ENCODE data around the gene SPIRE2.

Gene SPIRE2

DNA sequence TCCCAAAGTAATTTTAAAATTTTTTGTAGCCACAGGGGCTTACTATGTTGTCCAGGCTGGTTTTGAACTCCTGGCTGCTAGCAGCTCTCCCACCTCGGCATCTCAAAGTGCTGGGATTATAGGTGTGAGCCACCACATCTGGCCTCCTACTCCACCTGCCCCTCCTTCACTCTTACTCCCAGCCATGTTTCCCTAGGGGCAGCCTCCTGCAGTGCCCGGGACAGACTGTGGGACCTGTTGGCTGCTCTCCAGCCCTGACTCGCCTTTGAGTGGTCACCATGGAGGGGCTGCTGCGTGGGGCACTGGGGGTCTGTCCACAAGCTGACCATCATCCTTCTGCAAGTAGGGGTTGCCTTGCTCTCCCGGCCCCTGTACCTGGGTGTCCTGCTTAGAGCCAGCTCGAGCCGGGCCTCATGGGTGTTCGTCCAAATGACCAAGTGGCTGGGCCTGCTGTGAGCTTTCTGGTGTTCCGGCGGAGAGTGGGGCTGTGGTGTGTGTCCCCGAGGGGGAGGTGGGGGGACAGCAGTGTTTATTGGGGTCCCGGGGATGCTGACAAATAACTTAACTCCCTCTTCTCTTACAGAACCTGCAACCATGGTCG is 16.6 kb downstream of the SPIRE2 start:
- H3K9me3 ChIP-seq (ENCODE audit: low read length) = no peaks in the 10 kb centered on the region

DNA sequence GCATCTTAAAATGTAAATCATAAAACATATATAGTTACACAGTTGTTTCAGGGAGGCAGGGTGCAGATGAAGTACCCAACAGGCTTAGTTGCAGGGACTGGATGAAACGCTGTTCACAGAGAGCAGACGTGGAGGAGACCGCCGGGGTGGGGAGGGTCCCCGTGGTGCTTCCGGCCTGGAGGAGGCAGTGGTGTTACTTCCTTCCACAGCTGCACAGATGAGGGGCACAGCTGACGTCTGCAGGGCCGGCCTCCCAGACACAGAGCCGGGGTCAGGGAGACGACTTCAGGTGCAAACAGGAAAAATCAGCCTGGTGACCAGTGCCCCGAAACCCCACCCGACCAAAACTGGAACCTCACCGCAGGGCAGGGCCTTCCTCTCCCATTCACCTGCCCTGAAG is 17.1 kb downstream of the SPIRE2 start:
- no peak overlapping the region for H3K4me3 ChIP-seq (ENCODE audit: low read depth in 1 of 2, low read length in 2 of 2)
- no peaks in the 10 kb centered on the region for H3K4me1 ChIP-seq (ENCODE audit: insufficient read depth, low read length)
- no peaks in the 10 kb centered on the region for H3K27me3 ChIP-seq (ENCODE audit: control insufficient read depth in 1 of 2, insufficient read depth in 2 of 2, low read length in 2 of 2)
- H3K9me3 ChIP-seq (ENCODE audit: low read length) = no peaks in the 10 kb centered on the region
- H3K9ac ChIP-seq (ENCODE audit: low read length) = no peak overlapping the region
- no peaks in the 10 kb centered on the region for H3K36me3 ChIP-seq (ENCODE audit: insufficient read depth, low read length)
- no peak overlapping the region for H3K27ac ChIP-seq (ENCODE audit: low read depth, low read length)

More for the DNA sequence above, 16.6 kb downstream of the SPIRE2 start:
- no peaks in the 10 kb centered on the region for H3K27me3 ChIP-seq (ENCODE audit: control insufficient read depth in 1 of 2, insufficient read depth in 2 of 2, low read length in 2 of 2)
- no peaks in the 10 kb centered on the region for H3K36me3 ChIP-seq (ENCODE audit: insufficient read depth, low read length)
- no peak overlapping the region for H3K9ac ChIP-seq (ENCODE audit: low read length)
- no peak overlapping the region for H3K27ac ChIP-seq (ENCODE audit: low read depth, low read length)
- no peak overlapping the region for H3K4me3 ChIP-seq (ENCODE audit: low read depth in 1 of 2, low read length in 2 of 2)
- no peaks in the 10 kb centered on the region for H3K4me1 ChIP-seq (ENCODE audit: insufficient read depth, low read length)

DNA sequence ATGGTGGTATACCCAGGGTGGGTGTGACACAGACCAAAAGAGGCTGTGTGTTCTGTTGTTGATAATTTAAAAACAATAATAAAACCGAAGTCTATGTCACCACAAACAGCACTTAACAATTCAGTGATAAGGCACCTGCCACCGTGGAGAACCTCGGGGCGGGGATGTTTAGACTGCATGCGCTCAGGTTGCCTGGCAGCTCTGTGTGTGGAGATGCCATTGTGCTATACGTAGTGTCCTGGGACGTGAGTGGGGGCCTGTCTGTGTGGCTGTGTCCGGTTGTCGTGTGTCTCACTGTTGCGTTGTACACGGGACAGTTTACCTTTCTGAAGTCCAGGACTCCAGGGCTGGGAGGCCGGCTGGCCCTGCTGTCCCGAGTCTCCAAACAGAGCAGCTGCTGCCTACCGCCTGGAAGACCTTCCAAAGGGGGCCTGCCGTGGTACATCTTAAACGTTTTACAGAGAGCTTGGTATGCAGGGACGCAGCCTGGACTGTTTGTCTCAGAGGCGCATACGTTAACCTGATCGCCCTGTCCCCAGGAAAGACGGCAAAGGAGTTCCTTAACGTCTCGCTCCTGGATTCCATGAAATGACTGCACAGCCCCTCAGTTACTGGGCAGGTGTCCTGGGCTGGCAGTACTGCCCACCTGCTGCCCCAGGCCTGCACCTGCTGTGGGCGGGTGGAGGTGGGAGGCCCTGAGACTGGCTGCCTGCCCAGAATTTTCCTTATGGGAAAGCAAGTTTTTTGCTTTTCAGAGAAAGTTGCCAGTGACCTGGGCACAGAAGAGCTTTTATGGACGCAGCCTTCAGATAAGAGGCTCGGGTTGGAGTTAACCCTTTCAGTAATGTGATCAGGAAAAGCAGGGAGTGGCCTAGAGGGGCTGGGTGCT is 19.0 kb downstream of the SPIRE2 start:
- Histone ChIP-seq H3K27ac (ENCODE audit: low read depth, low read length) (no peak overlapping the region), H3K9me3 (ENCODE audit: low read length) (no peaks in the 10 kb centered on the region), H3K4me3 (ENCODE audit: low read depth in 1 of 2, low read length in 2 of 2) (no peak overlapping the region), H3K4me1 (ENCODE audit: insufficient read depth, low read length) (no peaks in the 10 kb centered on the region), H3K9ac (ENCODE audit: low read length) (no peak overlapping the region), H3K27me3 (ENCODE audit: control insufficient read depth in 1 of 2, insufficient read depth in 2 of 2, low read length in 2 of 2) (no peaks in the 10 kb centered on the region), H3K36me3 (ENCODE audit: insufficient read depth, low read length) (no peaks in the 10 kb centered on the region)

DNA sequence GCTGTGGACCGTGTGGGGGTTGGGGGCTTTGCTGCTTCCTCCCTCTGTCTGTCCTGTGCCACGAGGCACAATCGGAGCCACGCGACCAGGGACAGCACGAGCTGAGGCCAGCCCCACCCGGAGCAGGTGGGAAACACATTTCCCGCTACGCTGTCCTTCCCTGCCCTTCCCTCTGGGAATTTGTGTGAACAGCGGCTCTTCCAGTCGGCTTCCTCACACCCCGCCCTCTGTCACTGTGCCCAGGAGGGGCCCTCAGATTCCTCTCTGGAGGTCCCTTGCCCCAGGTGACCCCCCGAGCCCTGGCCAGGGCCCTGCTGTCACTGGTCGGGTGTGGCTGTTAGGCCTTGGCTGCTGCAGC is 19.6 kb downstream of the SPIRE2 start:
- Histone ChIP-seq H3K9me3 (ENCODE audit: low read length) (no peaks in the 10 kb centered on the region), H3K27ac (ENCODE audit: low read depth, low read length) (no peak overlapping the region), H3K36me3 (ENCODE audit: insufficient read depth, low read length) (no peaks in the 10 kb centered on the region), H3K4me1 (ENCODE audit: insufficient read depth, low read length) (no peaks in the 10 kb centered on the region), H3K9ac (ENCODE audit: low read length) (no peak overlapping the region), H3K4me3 (ENCODE audit: low read depth in 1 of 2, low read length in 2 of 2) (no peak overlapping the region), H3K27me3 (ENCODE audit: control insufficient read depth in 1 of 2, insufficient read depth in 2 of 2, low read length in 2 of 2) (no peaks in the 10 kb centered on the region)

DNA sequence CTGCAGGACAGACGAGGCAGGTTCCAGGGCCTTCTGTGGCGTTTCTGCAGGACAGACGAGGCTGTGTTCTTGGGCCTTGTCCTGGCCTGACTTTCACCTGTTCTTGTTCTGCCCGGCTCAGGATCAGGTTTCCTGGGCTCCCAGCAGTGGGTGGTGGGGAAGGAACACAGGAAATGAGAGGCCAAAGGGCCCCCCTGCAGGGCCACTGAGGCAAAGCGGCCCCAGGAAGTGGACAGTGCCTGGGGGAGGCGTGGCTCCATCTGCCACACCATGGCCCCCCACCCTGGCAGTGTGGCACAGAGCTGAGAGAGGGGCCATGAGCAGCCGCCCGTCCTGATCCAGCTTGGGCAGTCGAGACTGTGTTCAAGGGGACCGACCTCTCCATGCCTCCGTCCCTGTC is 20.7 kb downstream of the SPIRE2 start:
- Histone ChIP-seq H3K27me3 (ENCODE audit: control insufficient read depth in 1 of 2, insufficient read depth in 2 of 2, low read length in 2 of 2) (no peaks in the 10 kb centered on the region), H3K36me3 (ENCODE audit: insufficient read depth, low read length) (no peaks in the 10 kb centered on the region), H3K4me3 (ENCODE audit: low read depth in 1 of 2, low read length in 2 of 2) (no peak overlapping the region), H3K4me1 (ENCODE audit: insufficient read depth, low read length) (no peaks in the 10 kb centered on the region), H3K27ac (ENCODE audit: low read depth, low read length) (no peak overlapping the region), H3K9ac (ENCODE audit: low read length) (no peak overlapping the region), H3K9me3 (ENCODE audit: low read length) (no peaks in the 10 kb centered on the region)

DNA sequence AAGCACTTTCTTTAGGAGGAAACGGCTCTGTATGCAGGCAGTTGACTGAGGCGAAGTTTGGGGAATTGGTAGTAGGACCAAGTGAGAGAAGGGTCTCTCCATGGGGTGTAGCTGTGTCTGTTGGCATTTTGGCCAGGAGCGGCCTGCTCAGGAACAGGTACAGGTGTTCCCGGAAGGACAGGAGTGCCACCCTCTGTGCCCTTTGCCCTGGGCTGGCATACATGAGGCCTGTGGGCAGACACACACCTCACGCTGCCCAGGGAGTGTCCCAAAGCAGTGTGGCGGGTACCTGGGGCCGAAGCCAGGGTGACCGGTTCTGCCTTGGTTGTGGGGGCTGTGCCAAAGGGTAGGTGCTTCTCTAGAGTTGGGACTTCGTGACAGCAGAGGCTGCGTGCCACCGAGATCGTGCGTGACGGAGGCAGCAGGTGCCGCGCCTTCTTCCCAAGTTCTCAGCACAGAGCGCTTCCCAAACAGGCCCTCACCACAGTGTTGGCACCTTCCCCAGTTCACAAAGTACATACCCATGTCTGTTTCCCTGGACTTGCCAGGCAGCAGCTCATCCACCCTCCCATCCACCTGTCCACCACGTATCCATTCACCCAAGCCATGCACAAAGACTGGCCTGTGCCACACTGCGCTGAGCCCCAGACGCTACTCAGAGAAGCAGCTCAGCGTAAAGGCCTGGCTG is 25.2 kb downstream of the SPIRE2 start:
- H3K4me3 ChIP-seq (ENCODE audit: low read depth in 1 of 2, low read length in 2 of 2) = no peak overlapping the region
- no peaks in the 10 kb centered on the region for H3K9me3 ChIP-seq (ENCODE audit: low read length)
- no peaks in the 10 kb centered on the region for H3K36me3 ChIP-seq (ENCODE audit: insufficient read depth, low read length)
- H3K27ac ChIP-seq (ENCODE audit: low read depth, low read length) = no peak overlapping the region
- no peaks in the 10 kb centered on the region for H3K27me3 ChIP-seq (ENCODE audit: control insufficient read depth in 1 of 2, insufficient read depth in 2 of 2, low read length in 2 of 2)
- H3K9ac ChIP-seq (ENCODE audit: low read length) = no peak overlapping the region
- no peaks in the 10 kb centered on the region for H3K4me1 ChIP-seq (ENCODE audit: insufficient read depth, low read length)

DNA sequence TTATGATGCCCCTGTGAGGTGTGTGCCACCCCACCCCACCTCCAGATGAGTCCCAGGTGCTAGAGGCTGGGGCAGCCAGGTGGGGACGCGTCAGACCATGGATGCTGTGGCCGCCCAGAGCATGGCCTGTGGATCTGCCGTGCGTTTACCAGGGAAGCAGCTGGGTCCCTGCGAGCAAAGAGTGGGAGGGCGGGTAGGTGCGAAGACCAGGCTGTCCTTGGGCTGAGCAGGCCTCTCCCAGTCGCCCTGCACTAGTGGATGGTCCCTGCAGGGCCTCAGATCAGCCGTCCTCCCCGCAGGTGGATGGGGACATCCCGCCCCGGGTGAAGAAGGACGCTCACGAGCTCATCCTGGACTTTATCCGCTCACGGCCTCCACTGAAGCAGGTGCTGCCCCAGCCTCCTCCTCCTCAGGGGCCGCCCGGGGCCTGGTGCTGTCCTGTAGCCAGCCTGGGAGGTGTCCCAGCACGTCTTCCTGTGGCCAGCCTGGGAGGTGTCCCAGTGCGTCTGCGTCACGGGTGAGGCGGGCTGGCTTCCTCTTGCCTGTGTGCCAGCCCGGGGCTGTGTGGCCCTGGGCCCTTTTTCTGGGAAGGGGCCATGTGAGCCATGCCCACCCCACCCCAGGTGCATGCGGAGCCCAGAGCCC is 27.1 kb downstream of the SPIRE2 start:
- Histone ChIP-seq H3K27ac (ENCODE audit: low read depth, low read length) (no peak overlapping the region), H3K9me3 (ENCODE audit: low read length) (no peaks in the 10 kb centered on the region), H3K9ac (ENCODE audit: low read length) (no peak overlapping the region), H3K27me3 (ENCODE audit: control insufficient read depth in 1 of 2, insufficient read depth in 2 of 2, low read length in 2 of 2) (peaks cover 0 to 2% of the 10 kb centered on the region in 2 donors), H3K36me3 (ENCODE audit: insufficient read depth, low read length) (no peaks in the 10 kb centered on the region), H3K4me1 (ENCODE audit: insufficient read depth, low read length) (no peaks in the 10 kb centered on the region), H3K4me3 (ENCODE audit: low read depth in 1 of 2, low read length in 2 of 2) (no peak overlapping the region)

DNA sequence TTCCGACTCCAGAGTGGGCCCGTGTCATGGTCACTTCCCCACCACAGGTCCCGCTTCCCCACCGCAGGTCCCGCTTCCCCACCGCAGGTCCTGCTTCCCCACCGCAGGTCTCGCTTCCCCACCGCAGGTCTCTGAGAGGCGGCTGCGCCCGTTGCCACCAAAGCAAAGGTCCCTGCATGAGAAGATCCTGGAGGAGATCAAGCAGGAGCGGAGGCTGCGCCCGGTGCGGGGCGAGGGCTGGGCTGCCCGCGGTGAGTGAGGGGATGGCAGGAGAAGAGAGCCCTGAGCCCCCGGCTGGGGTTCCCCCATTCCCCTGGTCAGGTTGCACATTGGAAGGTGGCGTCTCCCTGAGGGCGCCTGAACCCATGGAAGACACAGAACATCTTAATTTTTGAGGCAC is 27.7 kb downstream of the SPIRE2 start:
- no peak overlapping the region for H3K9ac ChIP-seq (ENCODE audit: low read length)
- H3K4me1 ChIP-seq (ENCODE audit: insufficient read depth, low read length) = no peaks in the 10 kb centered on the region
- no peak overlapping the region for H3K4me3 ChIP-seq (ENCODE audit: low read depth in 1 of 2, low read length in 2 of 2)
- peaks cover 0 to 4% of the 10 kb centered on the region in 2 donors for H3K27me3 ChIP-seq (ENCODE audit: control insufficient read depth in 1 of 2, insufficient read depth in 2 of 2, low read length in 2 of 2)
- H3K9me3 ChIP-seq (ENCODE audit: low read length) = no peaks in the 10 kb centered on the region
- H3K27ac ChIP-seq (ENCODE audit: low read depth, low read length) = no peak overlapping the region
- H3K36me3 ChIP-seq (ENCODE audit: insufficient read depth, low read length) = no peaks in the 10 kb centered on the region

DNA sequence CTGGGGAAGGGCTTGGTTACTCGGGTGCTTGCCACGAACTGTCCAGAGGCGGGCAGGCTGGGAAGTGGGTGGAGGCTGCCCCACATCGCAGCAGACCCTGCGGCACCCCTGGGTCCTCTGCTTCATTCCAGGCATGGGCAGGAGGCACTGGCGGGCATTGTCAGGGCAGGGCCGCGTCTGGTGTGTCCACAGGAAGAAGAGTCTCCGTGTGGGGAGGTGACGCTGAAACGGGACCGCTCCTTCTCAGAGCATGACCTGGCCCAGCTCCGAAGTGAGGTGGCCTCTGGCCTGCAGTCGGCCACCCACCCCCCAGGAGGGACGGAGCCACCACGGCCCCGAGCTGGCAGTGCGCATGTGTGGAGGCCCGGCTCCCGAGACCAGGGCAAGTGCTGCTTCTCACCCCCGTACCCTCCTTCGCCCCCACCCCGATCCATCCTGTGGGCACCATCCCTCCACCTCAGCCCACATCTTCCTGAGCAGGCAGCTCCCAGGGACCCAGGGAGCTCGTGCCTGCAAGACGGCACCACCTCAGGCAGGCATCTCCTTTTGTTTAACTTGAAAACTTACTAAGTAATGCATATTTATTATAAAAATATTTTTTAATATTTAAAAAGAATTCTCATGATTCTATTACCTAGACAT is 30.8 kb downstream of the SPIRE2 start:
- Histone ChIP-seq H3K27me3 (ENCODE audit: control insufficient read depth in 1 of 2, insufficient read depth in 2 of 2, low read length in 2 of 2) (peaks cover 0 to 4% of the 10 kb centered on the region in 2 donors), H3K4me3 (ENCODE audit: low read depth in 1 of 2, low read length in 2 of 2) (no peak overlapping the region), H3K9me3 (ENCODE audit: low read length) (no peaks in the 10 kb centered on the region), H3K36me3 (ENCODE audit: insufficient read depth, low read length) (no peaks in the 10 kb centered on the region), H3K27ac (ENCODE audit: low read depth, low read length) (no peak overlapping the region), H3K4me1 (ENCODE audit: insufficient read depth, low read length) (no peaks in the 10 kb centered on the region), H3K9ac (ENCODE audit: low read length) (no peak overlapping the region)

DNA sequence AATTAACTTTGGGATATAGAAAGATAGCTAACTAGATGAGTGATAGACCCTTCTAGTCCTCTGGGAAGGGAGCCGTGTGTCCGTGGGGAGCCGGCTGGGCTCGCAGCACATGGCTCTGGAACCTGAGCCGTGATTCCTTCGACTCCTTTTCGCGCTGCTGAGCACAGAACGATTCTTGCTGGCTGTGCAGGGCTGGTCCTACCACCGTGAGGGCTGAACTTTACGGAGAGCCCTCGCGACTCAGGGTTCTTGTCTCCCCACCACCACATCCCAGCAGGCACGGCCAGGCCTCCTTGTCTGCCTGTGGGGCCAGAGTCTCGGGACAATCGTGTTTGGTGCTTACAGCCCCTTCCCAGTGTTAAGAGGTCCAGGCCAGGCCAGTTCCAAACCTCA is 31.3 kb downstream of the SPIRE2 start:
- Histone ChIP-seq H3K9ac (ENCODE audit: low read length) (no peak overlapping the region), H3K36me3 (ENCODE audit: insufficient read depth, low read length) (no peaks in the 10 kb centered on the region), H3K9me3 (ENCODE audit: low read length) (no peaks in the 10 kb centered on the region), H3K27me3 (ENCODE audit: control insufficient read depth in 1 of 2, insufficient read depth in 2 of 2, low read length in 2 of 2) (peaks cover 0 to 4% of the 10 kb centered on the region in 2 donors), H3K4me3 (ENCODE audit: low read depth in 1 of 2, low read length in 2 of 2) (no peak overlapping the region), H3K27ac (ENCODE audit: low read depth, low read length) (no peak overlapping the region), H3K4me1 (ENCODE audit: insufficient read depth, low read length) (no peaks in the 10 kb centered on the region)

DNA sequence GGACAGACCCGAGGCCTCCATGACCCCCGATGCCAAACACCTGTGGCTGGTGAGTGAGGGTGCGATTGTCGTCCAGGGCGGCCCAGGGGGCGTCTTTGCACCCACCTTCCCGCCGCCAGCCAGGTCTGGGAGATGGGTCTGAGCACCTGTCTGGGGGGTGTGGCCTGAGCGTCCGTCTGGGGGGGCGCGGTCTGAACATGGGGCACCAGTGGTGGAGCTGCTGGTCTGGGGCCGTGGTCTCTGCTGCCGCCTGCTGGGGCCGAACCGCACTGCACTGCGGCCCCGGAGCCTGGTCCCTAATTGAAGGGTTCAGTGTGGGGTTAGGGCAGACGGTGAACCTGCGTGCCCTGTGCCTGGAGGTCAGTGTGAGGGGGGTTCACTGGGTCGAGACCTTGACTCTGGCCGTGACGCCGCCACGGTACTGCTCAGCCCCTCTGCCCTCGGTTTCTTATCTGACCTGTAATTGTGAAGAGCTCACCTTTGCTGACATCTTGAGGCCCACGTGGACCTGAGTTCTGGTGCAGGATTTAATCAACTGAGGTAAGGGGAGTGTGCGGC is 32.6 kb downstream of the SPIRE2 start:
- Histone ChIP-seq H3K4me3 (ENCODE audit: low read depth in 1 of 2, low read length in 2 of 2) (no peak overlapping the region), H3K27me3 (ENCODE audit: control insufficient read depth in 1 of 2, insufficient read depth in 2 of 2, low read length in 2 of 2) (peaks cover 0 to 4% of the 10 kb centered on the region in 2 donors), H3K9me3 (ENCODE audit: low read length) (no peaks in the 10 kb centered on the region), H3K27ac (ENCODE audit: low read depth, low read length) (no peak overlapping the region), H3K9ac (ENCODE audit: low read length) (no peak overlapping the region), H3K36me3 (ENCODE audit: insufficient read depth, low read length) (no peaks in the 10 kb centered on the region), H3K4me1 (ENCODE audit: insufficient read depth, low read length) (no peaks in the 10 kb centered on the region)

Data from muscle layer of colon (tissue), 2 donors.